Lower leg skin (tissue), 3 donors: ENCODE data around the gene FCAMR.

ENCODE experiments used
- POLR2A ChIP-seq, 2 donors: fragments of 450-650 bp; IDR thresholded peaks; one replicate each; pipeline ENCODE4 v1.6.1; 2016 to 2017; ENCODE audit warnings: antibody characterized with exemption in 2 of 2, mild to moderate bottlenecking in 1 of 2, moderate library complexity in 1 of 2
- TF ChIP-seq, protein P1 (sequence below), 3 donors: fragments of 450-650 bp; IDR thresholded peaks; one replicate each; pipeline ENCODE4 v1.5.1; 2016; ENCODE audit warnings: antibody characterized with exemption in 3 of 3, mild to moderate bottlenecking in 3 of 3, moderate library complexity in 2 of 3

DNA sequence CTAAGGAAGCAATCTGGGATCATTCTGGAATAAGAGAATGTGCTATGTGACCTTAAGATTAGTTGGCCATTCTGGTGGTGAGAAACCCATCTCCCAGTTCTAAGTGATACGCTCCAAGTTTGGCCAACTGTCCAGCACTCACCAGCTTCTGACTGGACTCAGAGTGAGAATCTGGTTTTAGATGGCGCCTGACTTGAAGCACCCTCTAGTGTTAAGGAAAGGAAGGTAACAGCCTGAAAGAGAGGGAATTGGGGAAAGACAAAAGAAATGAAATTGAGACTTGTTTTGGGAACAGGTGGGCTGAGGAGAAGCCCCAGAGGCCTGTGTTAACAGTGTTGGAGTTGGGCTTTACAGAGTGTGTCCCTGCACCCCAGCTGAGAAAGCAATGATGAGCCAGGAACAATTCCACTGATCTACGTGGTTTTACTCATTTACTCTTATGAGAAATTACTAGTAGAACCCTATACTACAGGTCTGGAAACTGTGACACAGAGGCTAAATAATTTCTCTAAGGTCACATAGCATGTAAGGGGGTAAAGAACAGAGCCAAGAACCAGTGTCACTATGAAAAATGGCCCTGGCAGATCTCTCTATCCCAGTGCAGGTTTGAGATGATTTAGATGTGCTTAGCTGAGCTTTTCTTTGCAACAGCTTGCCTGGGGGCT is 9.3 kb upstream of the FCAMR start:
- TF ChIP-seq, protein P1, sequence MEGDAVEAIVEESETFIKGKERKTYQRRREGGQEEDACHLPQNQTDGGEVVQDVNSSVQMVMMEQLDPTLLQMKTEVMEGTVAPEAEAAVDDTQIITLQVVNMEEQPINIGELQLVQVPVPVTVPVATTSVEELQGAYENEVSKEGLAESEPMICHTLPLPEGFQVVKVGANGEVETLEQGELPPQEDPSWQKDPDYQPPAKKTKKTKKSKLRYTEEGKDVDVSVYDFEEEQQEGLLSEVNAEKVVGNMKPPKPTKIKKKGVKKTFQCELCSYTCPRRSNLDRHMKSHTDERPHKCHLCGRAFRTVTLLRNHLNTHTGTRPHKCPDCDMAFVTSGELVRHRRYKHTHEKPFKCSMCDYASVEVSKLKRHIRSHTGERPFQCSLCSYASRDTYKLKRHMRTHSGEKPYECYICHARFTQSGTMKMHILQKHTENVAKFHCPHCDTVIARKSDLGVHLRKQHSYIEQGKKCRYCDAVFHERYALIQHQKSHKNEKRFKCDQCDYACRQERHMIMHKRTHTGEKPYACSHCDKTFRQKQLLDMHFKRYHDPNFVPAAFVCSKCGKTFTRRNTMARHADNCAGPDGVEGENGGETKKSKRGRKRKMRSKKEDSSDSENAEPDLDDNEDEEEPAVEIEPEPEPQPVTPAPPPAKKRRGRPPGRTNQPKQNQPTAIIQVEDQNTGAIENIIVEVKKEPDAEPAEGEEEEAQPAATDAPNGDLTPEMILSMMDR (IDR thresholded peaks at IDR 0.05), result no peak
- TF ChIP-seq POLR2A (IDR thresholded peaks at IDR 0.05), result no peak
